OCI-LY1 (cell line): Measurements from ENCODE around the gene CFAP74.

Source experiments
- H2AFZ ChIP-seq: fragments of 200-600 bp; sonication (generic), shearing (Covaris generic); 2 replicates; pipeline ENCODE4 v1.6.0; 2014; ENCODE audit warnings: antibody characterized with exemption, mild to moderate bottlenecking, low read length
- H3F3A ChIP-seq: fragments of 200-600 bp; sonication (generic), shearing (Covaris generic); 2 replicates; pipeline ENCODE4 v1.6.0; 2014; ENCODE audit warnings: mild to moderate bottlenecking, antibody characterized with exemption, low read length, moderate library complexity; ENCODE audit not compliant: insufficient read depth
- H3K27ac ChIP-seq: fragments of 200-600 bp; sonication (generic); 2 replicates; pipeline ENCODE4 v1.5.1; 2014; ENCODE audit warnings: low read length, mixed run types, mild to moderate bottlenecking, low read depth; ENCODE audit not compliant: poor library complexity, severe bottlenecking
- H3K27me3 ChIP-seq: fragments of 200-600 bp; sonication (generic); 2 replicates; pipeline ENCODE4 v1.6.0; 2014; ENCODE audit warnings: antibody characterized with exemption, mild to moderate bottlenecking, low read length, moderate library complexity; ENCODE audit not compliant: insufficient read depth
- H3K36me3 ChIP-seq: fragments of 200-600 bp; sonication (generic); 2 replicates; pipeline ENCODE4 v1.6.1; 2014; ENCODE audit warnings: mild to moderate bottlenecking, antibody characterized with exemption, low read length, moderate library complexity, mixed read lengths; ENCODE audit not compliant: insufficient read depth
- H3K4me1 ChIP-seq: fragments of 200-600 bp; sonication (generic); 2 replicates; pipeline ENCODE4 v1.5.1; 2014; ENCODE audit warnings: mild to moderate bottlenecking, low read length, moderate library complexity; ENCODE audit not compliant: insufficient read depth, severe bottlenecking
- H3K4me2 ChIP-seq: fragments of 200-600 bp; sonication (generic), shearing (Covaris generic); 2 replicates; pipeline ENCODE4 v1.6.1; 2014; ENCODE audit warnings: low read length
- H3K4me3 ChIP-seq: fragments of 200-600 bp; sonication (generic); 2 replicates; pipeline ENCODE4 v1.5.1; 2014; ENCODE audit warnings: low read length, low read depth, mild to moderate bottlenecking, mixed read lengths; ENCODE audit not compliant: poor library complexity, severe bottlenecking
- H3K79me2 ChIP-seq: fragments of 200-600 bp; shearing (Covaris generic); 2 replicates; pipeline ENCODE4 v1.6.1; 2016; ENCODE audit warnings: mixed run types, low read length, mixed read lengths; ENCODE audit not compliant: insufficient read depth
- H3K9ac ChIP-seq: fragments of 200-600 bp; sonication (generic), shearing (Covaris generic); 2 replicates; pipeline ENCODE4 v1.6.1; 2014; ENCODE audit warnings: mild to moderate bottlenecking, low read length, mixed read lengths
- H3K9me2 ChIP-seq: fragments of 200-600 bp; sonication (generic), shearing (Covaris generic); 2 replicates; pipeline ENCODE4 v1.6.1; 2014; ENCODE audit warnings: low read depth, mild to moderate bottlenecking, low read length, mixed read lengths
- H3K9me3 ChIP-seq: fragments of 200-600 bp; shearing (Covaris generic); 2 replicates; pipeline ENCODE4 v1.6.1; 2014; ENCODE audit warnings: low read length, mixed read lengths
- H4K20me1 ChIP-seq: fragments of 200-600 bp; sonication (generic), shearing (Covaris generic); 2 replicates; pipeline ENCODE4 v1.6.0; 2016; ENCODE audit warnings: mild to moderate bottlenecking, low read length; ENCODE audit not compliant: insufficient read depth
- EZH2 ChIP-seq: fragments of 200-600 bp; sonication (generic), shearing (Covaris generic); IDR thresholded peaks from 2 replicates; pipeline ENCODE4 v1.8.0; 2017; ENCODE audit warnings: borderline replicate concordance, mixed run types, mild to moderate bottlenecking, antibody characterized with exemption, low read length, moderate library complexity, mixed read lengths
- TF ChIP-seq, protein P1 (sequence below): fragments of 200-600 bp; sonication (generic), shearing (Covaris generic); IDR thresholded peaks from 2 replicates; pipeline ENCODE4 v1.5.1; 2017; ENCODE audit warnings: mild to moderate bottlenecking, antibody characterized with exemption, low read length, moderate library complexity, mixed read lengths

The CFAP74 gene

GRCh38 chr1:1942753-1943656 lies 60.6 kb downstream of the CFAP74 start:
- Histone ChIP-seq H3K9me3 (no peaks in the 10 kb centered on the region), H3K4me2 (peak overlapping the region; percentile 58), H3K9ac (peak overlapping the region; percentile 23; the same call in 1 of the 2 replicates), H4K20me1 (no peaks in the 10 kb centered on the region), H3F3A (no peaks in the 10 kb centered on the region), H3K27ac (no peak overlapping the region), H3K27me3 (peaks cover 5% of the 10 kb centered on the region; the same call in 1 of the 2 replicates), H3K36me3 (no peaks in the 10 kb centered on the region), H3K4me3 (peak overlapping the region; percentile 43), H3K79me2 (no peaks in the 10 kb centered on the region), H2AFZ (no peak overlapping the region), H3K9me2 (no peaks in the 10 kb centered on the region), H3K4me1 (peaks cover 16% of the 10 kb centered on the region)
- TF ChIP-seq, protein P1, sequence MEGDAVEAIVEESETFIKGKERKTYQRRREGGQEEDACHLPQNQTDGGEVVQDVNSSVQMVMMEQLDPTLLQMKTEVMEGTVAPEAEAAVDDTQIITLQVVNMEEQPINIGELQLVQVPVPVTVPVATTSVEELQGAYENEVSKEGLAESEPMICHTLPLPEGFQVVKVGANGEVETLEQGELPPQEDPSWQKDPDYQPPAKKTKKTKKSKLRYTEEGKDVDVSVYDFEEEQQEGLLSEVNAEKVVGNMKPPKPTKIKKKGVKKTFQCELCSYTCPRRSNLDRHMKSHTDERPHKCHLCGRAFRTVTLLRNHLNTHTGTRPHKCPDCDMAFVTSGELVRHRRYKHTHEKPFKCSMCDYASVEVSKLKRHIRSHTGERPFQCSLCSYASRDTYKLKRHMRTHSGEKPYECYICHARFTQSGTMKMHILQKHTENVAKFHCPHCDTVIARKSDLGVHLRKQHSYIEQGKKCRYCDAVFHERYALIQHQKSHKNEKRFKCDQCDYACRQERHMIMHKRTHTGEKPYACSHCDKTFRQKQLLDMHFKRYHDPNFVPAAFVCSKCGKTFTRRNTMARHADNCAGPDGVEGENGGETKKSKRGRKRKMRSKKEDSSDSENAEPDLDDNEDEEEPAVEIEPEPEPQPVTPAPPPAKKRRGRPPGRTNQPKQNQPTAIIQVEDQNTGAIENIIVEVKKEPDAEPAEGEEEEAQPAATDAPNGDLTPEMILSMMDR, result no peak
- no peak for TF ChIP-seq EZH2

DNA sequence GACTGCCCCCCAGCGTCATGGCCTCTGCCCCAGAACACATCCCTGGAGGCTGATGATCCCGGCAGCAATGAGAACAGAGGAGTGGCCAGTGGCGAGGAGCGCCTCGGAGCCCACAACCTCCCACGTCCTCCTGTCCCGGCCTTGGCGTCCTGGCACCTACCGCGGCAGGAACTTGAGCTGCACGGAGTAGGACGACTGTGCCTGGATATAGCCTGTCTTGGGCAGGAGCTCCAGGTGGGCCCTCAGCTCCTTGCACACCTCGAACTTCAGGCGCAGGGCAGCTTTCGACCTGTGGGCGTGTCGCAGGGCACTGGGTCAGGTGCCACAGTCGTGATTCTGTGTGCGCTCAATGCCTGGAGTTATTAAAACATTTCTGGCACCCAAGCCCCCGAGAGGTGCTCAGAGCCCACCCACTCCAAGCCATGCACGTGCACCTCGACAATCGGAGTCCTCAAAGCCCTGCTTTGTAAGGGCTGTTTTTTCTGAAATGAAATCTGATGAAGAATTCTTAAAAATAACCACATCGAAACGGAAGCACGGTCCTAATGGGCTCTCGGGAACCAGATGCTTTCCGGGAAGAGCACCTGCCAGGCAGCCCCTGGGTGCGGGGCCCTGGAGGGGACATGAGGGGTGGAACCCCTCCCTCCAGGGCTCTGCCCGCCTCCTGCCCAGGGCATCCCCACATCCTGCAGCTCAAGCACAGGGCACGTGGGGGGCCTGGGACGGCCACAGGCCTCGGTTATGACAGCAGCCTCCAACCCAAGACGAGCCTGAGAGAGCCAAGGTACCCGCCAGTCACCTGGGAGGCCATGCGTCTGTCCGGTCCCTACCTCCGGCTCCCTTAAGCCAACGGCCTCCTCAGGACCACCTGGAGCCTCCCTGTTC lies 61.5 kb downstream of the CFAP74 start:
- H2AFZ ChIP-seq, result no peak overlapping the region
- peak overlapping the region; percentile 43 for H3K4me3 ChIP-seq
- peaks cover 5% of the 10 kb centered on the region; the same call in 1 of the 2 replicates for H3K27me3 ChIP-seq
- H3K36me3 ChIP-seq, result no peaks in the 10 kb centered on the region
- no peaks in the 10 kb centered on the region for H3K9me3 ChIP-seq
- H3K27ac ChIP-seq, result no peak overlapping the region
- no peaks in the 10 kb centered on the region for H3F3A ChIP-seq
- no peaks in the 10 kb centered on the region for H4K20me1 ChIP-seq
- H3K4me2 ChIP-seq, result peak overlapping the region; percentile 58; the same call in 1 of the 2 replicates
- H3K9ac ChIP-seq, result no peak overlapping the region; the same call in 1 of the 2 replicates
- no peaks in the 10 kb centered on the region for H3K9me2 ChIP-seq
- no peaks in the 10 kb centered on the region for H3K79me2 ChIP-seq
- TF ChIP-seq, protein P1, result no peak
- TF ChIP-seq EZH2, result no peak
- H3K4me1 ChIP-seq, result peaks cover 16% of the 10 kb centered on the region

DNA sequence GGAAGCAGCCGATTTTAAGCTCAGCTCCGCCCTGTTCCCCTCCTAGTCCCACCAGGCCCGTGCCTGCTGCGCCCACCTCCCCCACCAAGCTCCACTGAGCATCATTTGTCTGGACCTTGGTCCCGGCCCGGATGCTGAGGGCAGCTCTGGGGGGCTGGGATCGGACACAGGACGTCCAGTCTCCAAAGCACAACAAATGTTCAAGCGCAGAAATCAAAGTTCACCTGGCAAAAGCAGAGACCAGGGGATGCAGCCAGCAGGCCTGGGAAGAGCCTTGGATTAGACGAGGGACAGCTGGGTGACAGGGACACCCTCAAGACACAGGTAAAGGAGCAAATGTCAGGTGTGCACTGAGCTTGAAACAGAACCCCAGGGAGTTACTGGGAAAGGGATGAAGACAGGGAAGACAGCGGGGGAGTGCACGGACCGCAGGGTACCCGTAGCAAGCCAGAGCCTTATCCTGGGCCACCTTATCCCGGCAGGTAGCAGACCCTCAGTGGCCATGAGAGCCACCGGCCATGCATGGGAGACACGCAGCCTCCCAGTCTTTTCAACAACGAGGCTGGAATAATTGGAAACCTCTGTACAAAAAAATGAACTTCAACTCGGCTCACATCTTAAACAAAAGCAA lies 62.3 kb downstream of the CFAP74 start:
- H4K20me1 ChIP-seq, result no peaks in the 10 kb centered on the region
- H3K4me3 ChIP-seq, result no peak overlapping the region
- H3K9me3 ChIP-seq, result no peaks in the 10 kb centered on the region
- no peaks in the 10 kb centered on the region for H3K9me2 ChIP-seq
- no peak overlapping the region for H3K9ac ChIP-seq
- H3K4me2 ChIP-seq, result no peak overlapping the region
- no peak overlapping the region for H3K27ac ChIP-seq
- TF ChIP-seq, protein P1, result no peak
- TF ChIP-seq EZH2, result no peak
- H3K4me1 ChIP-seq, result peaks cover 16% of the 10 kb centered on the region
- H3K27me3 ChIP-seq, result peaks cover 5% of the 10 kb centered on the region; the same call in 1 of the 2 replicates
- H2AFZ ChIP-seq, result no peak overlapping the region
- no peaks in the 10 kb centered on the region for H3K36me3 ChIP-seq
- H3F3A ChIP-seq, result no peaks in the 10 kb centered on the region
- H3K79me2 ChIP-seq, result no peaks in the 10 kb centered on the region
